ENCODE measurements around the gene STAT6.

- TF ChIP-seq RAD21 (IDR thresholded peaks at IDR 0.05; ENCODE audit: insufficient read depth, low read depth, low read length) (no peak), CTCF (IDR thresholded peaks at IDR 0.05 in 2 of 3, conservative IDR thresholded peaks at IDR 0.05 in 1 of 3; ENCODE audit: control insufficient read depth in 2 of 3, extremely low read depth in 1 of 3, insufficient read depth in 1 of 3, low read depth in 3 of 3, low read length in 3 of 3) (no peak), POLR2A (IDR thresholded peaks at IDR 0.05; ENCODE audit: low read depth, low read length) (no peak)
- TF ChIP-seq, protein P1, sequence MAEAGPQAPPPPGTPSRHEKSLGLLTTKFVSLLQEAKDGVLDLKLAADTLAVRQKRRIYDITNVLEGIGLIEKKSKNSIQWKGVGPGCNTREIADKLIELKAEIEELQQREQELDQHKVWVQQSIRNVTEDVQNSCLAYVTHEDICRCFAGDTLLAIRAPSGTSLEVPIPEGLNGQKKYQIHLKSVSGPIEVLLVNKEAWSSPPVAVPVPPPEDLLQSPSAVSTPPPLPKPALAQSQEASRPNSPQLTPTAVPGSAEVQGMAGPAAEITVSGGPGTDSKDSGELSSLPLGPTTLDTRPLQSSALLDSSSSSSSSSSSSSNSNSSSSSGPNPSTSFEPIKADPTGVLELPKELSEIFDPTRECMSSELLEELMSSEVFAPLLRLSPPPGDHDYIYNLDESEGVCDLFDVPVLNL (IDR thresholded peaks at IDR 0.05; ENCODE audit: low read depth, low read length), result no peak
Measured at GRCh38 chr12:57153415-57153997, 42.3 kb upstream of the STAT6 start.
